NK-92 (cell line): Measurements from ENCODE around the gene RNF157.
A peak's percentile ranks its signal among the peaks of the same experiment; 100 is the strongest.

Source experiments
- DNase-seq: peaks from one replicate; lab custom pipeline; 2025; ENCODE audit not compliant: unreplicated experiment; lab: John Stamatoyannopoulos, UW

RNF157 gene

DNA sequence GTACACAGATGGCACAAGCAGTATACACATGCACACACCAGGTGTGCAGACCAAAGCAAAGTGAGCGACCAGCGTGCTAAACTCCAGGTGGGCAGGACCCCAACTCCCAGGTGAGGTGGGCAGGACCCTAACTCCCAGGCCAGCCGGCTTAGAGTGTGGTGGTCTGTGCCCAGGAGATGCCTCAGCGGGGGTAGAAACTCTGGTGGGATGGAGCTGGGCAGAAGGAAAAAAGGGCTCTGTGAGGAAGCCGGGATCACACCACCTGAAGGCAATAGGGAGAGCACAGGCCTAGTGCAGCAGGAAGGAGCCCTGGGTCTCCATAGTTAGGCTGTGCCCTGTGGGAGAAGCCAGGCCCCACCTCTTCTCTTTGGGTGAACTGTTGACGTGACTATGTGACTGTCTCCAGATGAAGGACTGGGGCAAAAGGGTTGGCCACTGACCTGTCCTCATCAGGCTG, 97.7 kb downstream of the RNF157 start:
- no peak for DNase-seq

GRCh38 chr17:76142039-76142584, 98.2 kb downstream of the RNF157 start:
- no peak for DNase-seq

- DNase-seq, result peak; percentile 41
Measured at GRCh38 chr17:76141212-76142038, 98.9 kb downstream of the RNF157 start, which contains the start of gene FOXJ1. Gene FOXJ1, minus strand, starts transcription at chr17:76141245. Its CDS starts 850 bp downstream, at chr17:76140395.

DNA sequence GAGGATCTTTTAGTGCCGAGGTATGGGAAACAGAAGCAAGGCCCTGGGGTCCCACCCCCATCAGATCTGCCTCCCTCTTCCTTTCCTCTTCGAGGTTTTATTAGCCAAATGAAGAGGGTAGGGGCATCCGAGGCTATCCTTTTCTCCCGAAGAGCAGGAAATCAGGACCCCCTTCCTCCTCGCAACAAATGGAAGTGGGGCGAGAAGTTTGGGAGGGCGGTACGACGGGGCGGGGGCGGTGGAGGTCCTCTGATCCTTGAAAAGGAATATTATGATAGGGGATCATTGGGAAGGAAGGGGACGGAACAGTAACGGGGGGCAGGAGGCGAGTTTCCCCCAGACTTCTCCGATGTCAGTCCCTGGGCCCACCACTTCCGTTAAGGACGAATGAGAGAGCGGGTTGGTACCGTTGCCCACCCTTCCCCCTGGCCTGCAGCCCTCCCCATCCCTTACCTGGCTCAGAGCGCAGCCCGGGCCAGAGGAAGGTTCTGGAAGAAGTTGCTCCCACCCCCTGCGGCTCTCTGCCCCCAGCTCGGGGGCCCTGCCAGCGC, 99.6 kb downstream of the RNF157 start:
- DNase-seq, result no peak

DNA sequence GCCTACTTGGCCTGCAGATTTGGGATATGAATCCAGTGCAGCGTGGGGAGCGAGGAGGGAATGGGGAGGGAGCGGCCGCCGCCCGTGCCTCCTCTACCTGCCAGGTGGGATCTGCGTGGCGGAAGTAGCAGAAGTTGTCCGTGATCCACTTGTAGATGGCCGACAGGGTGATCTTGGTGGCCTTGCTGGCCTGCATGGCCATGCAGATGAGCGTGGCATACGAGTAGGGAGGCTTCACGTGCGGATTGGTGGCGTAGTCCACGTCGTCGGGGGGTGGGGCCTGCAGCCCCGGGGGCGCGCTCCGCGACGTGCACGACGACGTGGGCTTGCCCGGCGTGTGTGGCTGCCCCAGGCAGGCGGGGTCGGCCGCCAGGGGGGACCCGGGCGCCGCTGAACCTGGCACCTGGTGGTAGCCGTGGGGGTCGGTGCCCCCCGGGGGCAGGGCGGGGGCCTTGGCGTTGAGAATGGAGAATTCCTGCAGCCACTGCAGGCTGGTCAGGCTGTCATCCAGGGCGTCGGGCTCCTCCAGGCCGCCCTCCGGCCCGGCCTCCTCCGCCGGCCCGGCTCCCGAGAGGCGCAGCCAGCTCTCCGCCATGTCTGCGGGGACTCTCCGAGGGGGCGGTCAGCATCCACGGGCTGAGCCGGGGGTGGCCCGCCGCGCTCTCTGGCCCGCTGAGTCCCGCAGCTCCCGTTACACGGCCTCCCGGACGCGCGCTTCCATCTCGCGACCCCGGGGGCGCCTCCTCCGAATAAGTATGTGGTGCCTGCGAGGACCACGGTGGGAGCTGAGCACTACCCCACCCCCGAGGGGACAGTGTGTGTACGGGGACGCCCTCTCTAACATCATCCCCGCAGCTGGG, 100.3 kb downstream of the RNF157 start:
- no peak for DNase-seq

DNA sequence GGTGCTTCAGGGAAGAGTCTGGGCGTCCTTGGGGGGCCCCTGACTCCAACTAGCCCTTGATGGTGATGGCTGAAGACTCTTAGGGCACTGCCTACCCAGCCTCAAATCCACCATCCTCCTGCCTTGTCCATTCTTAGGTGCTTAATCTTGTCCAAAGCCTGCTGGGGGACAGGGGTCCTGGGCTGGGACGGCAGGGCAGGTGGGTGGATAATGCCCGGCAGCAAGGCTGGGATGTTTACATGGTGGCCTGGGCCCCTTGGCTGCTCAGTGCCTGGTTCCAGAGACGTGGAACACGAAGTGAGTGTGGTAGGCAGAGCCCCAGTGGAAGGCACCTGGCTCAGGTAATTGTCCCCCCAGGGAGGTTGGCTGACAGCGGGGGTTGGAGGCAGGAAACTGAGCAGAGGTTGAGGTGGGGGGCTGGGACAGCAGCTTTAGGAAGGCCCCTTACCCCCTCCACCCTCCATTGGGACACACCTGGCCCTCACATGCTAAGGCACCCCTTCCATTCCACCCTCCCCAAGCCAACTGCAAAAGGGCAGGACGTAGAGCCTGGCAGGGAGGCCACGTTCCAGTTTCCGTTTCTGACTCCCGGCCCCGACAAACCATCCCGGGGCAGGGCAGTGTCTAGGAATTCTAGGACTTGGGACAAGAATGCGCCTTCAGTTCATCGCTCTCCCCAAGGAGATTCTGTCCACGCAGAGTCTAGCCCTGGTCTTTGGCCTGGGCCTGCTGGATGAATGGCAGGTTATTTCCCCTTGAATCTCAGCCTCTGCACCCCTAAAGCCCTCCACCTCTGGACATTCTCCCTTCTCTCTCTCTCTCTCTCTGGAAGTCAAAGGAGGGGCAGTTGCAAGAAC, 101.2 kb downstream of the RNF157 start:
- no peak for DNase-seq

DNA sequence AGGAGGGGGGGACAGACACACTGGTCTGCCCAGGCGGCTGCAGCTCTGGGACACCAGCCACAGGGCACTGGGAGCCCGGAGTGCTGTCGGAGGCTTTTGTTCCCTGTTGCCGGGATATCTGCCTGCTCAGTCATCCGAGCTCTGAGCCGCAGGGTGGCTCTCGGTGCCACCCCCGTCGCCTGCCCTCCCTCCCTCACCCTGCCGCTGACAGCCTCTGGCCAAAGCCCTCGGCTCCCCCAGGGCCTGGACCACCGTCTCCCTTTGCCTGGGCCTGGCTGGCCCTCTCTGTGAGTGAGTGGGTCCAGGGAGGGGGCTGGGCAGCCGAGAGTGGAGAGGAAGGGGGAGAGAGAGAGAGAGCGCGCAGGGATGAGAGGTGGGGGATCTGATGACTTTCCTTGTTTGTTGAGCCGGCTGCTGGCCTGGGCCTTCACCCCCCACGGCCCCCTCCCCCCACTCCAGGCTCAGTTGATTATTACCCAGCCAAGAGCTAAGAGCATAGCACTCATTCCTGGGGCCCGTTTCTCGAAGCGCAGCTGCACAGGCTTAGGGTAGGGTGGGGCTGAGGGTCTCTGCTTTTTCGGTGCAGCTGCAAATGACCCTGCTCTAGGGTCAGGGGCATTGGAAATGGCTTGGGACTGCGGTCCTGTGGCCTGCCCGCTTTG, 101.9 kb downstream of the RNF157 start:
- no peak for DNase-seq

DNA sequence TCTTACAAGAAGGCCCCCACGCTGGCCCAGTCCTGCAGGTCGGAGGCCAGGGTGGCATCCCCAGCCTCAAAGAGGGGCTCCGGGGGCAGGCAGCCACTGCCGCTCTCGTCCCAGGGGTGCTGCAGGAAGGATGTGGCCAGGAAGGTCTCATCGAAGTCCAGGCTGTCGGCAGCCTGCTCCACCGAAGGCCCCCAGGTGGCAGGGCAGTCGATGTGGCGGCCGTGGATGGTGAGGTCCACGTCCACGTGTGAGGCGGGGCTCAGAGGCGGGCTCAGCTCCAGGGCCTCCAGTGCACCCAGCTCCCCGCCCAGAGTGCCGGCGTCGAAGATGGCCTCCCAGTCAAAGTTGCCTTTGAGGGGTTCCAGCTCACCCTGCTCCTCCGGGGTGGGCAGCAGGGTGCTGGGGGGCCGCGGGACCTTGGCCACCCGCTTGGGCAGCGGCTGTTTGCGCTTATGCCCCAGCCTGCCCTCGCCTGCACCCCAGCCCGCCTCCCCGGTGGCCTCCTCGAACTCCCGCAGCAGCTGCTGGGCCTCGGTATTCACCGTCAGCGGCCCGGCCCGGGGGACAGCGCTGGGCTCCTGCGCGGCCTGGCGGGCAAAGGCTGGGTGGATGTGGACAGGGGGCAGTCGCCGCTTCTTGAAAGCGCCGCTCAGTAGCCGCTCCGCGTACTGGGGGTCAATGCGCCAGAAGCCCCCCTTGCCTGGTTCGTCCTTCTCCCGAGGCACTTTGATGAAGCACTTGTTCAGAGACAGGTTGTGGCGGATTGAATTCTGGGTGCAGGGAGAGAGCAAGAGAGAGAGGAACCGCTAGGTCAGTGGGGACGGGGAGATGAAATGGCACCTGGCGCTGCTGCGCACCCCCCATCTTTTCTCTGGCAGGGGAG, 102.7 kb downstream of the RNF157 start:
- DNase-seq, result no peak

DNA sequence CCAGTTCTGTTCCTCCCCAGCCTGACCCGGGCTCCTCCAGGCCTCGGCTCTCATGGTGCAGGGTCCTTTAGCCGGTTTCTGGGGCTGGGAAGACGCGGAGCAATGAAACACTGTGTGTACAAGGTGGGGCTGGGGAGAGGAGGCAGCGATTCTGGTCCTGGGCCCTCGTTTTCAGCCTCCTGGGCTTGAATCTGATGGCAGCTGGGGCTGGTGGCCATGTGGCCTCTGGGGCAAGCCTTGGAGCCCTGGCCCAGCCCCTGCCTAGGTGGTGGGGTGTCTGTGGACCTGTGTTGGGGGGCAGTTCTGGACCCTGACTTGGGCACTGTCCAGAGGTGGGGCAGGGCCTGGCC, 103.3 kb downstream of the RNF157 start:
- no peak for DNase-seq

DNA sequence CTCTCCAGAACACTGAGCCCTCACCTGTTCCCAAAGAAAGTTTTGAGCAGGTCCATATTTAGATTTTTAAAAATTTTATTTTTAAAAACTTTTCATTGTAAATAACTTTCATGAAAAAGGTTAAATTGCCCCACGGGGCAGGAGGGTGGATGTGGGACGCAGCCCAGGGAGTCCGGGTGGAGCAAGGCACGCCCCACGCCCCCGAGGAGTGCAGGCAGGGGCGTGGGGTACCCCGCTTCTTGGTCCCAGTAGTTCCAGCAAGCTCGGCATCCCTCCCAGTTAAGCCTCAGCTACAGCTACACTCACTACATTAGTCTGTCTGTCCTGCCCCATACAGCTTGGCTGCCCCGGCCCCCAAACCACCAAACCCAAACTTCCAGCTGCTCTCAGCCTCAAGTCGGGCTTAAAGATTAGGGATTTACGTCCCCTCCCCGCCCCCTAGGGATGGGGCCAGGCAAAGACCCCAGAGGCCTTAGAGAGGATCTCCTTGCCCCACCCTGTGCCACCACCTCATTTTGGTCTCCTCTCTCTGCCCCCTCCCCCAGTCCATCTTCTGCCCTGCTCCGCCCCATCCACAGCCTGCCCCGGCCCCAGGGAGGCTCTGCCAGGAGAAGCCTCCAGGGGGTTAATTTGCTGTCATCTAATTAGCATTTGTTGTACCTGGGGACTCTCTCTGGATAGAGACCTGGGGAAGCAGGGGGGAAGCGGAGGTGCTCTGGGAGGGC, 103.9 kb downstream of the RNF157 start:
- no peak for DNase-seq

- DNase-seq, result no peak
Measured at GRCh38 chr17:76135810-76136188, 104.5 kb downstream of the RNF157 start.

- no peak for DNase-seq
Measured at GRCh38 chr17:76134911-76135809, 105.1 kb downstream of the RNF157 start.

- DNase-seq, result no peak
Measured at GRCh38 chr17:76132574-76133338, 107.5 kb downstream of the RNF157 start.

DNA sequence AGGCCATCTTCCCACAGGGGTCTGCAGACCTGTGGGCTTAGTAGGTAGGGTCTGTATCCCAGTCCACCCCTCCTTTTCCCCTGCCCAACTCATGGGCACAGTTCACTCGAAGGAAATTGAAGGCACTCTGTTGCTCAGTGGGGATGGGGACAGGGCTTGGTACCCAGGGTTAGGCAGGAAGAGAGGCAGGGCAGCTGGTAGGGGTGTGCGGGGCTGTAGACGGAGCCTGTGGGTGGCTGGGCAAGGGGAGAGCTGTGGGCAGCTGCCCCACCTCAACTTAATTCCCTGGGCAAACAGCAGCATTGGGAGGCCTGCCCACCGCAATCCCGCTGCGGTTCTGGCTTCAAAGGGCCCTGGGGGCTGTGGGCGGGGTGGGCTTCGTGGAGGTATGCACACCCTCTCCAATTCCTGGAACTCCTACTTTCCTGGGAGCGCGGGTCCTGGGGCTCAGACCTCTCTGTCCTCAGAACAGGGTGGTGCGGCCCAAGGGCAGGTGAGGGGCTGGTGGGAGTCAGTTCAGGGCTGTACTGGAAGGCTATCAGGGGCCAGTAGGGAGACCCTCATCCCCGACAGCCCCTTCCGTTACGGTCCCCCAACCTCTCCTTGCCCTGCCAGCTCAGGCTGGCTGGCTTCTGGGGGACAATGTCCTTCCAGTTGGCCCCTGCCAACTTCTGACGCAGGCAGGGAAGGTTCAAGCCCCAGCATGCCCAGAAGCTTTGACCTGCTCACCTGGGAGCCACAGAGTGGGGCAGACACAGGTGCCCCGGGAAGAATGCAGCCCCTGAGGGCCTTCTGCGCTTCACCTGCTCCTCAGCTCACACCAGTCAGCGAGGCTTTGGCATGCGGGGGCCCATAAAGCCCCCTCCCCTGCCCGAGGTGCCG, 108.4 kb downstream of the RNF157 start:
- DNase-seq, result no peak

- DNase-seq, result no peak
Measured at GRCh38 chr17:76131051-76131691, 109.1 kb downstream of the RNF157 start.
